GM13976 (cell line): ENCODE measurements around the gene SLC52A3.

ENCODE experiments used
- DNase-seq: peaks from one replicate; pipeline ENCODE4 v3.0.0; 2012; ENCODE audit warnings: low spot score
- in situ Hi-C: fragments of 300-500 bp; cut with MboI; formaldehyde crosslinking; loops from one replicate; pipeline ENCODE4 v1.12.0; 2022; ENCODE audit warnings: low sequenced_read_pairs, mixed read lengths, inconsistent platforms; ENCODE audit not compliant: unreplicated experiment
- TF ChIP-seq, protein P1 (sequence below): IDR thresholded peaks from 2 replicates; pipeline ENCODE4 v1.5.1; 2012; ENCODE audit warnings: borderline replicate concordance, mild to moderate bottlenecking; ENCODE audit not compliant: insufficient read depth; ENCODE audit errors: extremely low read depth, missing control alignments, control extremely low read depth

SLC52A3 gene

DNA sequence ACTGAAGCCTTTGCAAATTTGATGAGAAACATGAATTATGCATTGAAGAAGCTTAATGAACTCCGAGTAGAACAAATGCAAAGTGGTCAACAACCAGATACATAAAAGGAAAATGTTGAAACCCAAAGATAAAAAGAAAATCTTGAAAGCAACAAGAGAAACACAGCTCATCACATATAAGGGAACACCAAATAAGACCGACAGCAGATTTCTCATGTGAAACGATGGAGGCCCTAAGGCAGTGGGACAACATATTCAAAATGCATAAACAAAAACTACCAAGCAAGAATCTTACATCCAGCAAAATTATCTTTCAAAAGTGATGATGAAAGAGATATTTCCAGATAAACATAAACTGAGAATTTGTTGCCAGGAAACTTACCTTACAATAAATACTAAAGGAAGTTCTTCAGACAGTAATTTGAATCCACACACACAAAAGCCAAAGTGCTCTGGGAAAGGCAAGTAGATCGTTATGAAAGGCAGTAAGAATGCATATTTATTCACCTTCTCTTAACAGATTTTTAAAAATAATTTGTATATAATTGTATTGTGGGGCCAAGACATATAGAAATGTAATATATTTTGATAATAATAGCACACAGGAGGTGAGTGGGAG, 22.5 kb downstream of the SLC52A3 start:
- in situ Hi-C loops, result loop anchor here (25.0 kb wide), 1 partner anchor 183 kb away; no protein-coding TSS in a partner anchor
- no peak for DNase-seq
- TF ChIP-seq, protein P1, sequence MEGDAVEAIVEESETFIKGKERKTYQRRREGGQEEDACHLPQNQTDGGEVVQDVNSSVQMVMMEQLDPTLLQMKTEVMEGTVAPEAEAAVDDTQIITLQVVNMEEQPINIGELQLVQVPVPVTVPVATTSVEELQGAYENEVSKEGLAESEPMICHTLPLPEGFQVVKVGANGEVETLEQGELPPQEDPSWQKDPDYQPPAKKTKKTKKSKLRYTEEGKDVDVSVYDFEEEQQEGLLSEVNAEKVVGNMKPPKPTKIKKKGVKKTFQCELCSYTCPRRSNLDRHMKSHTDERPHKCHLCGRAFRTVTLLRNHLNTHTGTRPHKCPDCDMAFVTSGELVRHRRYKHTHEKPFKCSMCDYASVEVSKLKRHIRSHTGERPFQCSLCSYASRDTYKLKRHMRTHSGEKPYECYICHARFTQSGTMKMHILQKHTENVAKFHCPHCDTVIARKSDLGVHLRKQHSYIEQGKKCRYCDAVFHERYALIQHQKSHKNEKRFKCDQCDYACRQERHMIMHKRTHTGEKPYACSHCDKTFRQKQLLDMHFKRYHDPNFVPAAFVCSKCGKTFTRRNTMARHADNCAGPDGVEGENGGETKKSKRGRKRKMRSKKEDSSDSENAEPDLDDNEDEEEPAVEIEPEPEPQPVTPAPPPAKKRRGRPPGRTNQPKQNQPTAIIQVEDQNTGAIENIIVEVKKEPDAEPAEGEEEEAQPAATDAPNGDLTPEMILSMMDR, result no peak

DNA sequence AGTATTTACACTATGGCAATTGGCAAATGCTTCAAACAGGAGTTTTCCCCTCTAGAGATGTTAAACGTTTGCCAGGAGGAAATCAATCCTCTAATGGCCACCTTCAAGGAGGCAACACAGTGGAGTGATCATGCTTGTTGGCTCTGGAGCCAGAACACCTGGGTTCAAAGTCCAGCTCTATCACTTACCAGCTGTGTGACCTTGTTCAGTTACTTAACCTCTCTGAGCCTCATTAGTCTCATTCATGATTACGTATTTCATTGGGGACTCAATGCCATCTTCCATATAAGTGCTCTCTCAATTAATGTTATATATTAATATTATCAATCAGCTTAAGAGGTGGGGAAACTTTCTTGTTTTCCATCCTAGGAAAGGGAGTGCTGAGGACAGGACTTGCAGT, 26.1 kb downstream of the SLC52A3 start:
- in situ Hi-C loops, result loop anchor here (25.0 kb wide), 1 partner anchor 180 kb away; no protein-coding TSS in a partner anchor
- no peak for DNase-seq

DNA sequence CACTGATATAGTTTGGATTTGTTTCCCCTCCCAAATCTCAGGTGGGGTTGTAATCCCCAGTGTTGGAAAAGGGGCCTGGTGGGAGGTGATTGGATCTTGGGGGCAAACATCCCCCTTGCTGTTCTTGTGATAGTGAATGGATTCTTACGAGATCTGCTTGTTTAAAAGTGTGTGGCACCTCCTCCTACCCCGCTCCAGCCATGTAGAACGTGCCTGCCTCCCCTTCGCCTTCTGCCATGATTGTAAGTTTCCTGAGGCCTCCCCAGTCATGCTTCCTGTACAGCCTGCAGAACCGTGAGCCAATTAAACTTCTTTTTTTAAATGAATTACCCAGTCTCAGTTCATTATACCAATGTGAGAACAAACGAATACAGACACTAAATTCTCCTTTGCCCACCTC, 26.7 kb downstream of the SLC52A3 start:
- DNase-seq, result no peak
- in situ Hi-C loops, result loop anchor here (25.0 kb wide), 1 partner anchor 179 kb away; no protein-coding TSS in a partner anchor

More for the DNA sequence above, 26.1 kb downstream of the SLC52A3 start:
- TF ChIP-seq, protein P1, result no peak

DNA sequence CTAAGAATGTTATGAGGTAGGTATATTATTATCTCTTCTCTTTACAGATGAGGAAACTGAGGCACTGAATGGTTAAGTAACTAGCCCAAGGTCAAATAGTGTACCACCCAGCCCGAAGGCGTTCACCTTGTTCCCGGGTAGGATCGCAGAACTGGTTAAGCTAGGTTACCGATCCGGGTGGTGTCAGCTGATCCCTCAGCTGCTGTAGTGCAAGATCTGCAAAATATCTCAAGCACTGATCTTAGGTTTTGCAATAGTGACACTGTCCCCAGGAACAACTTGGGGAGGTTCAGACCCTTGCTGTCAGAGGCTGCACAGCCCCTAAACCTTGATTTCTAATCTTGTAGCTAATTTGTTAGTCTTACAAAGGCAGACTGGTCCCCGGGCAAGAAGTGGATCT, 28.1 kb downstream of the SLC52A3 start:
- in situ Hi-C loops, result loop anchor here (25.0 kb wide), 1 partner anchor 178 kb away; no protein-coding TSS in a partner anchor
- TF ChIP-seq, protein P1, result no peak
- DNase-seq, result no peak

More for the DNA sequence above, 26.7 kb downstream of the SLC52A3 start:
- TF ChIP-seq, protein P1, result no peak

DNA sequence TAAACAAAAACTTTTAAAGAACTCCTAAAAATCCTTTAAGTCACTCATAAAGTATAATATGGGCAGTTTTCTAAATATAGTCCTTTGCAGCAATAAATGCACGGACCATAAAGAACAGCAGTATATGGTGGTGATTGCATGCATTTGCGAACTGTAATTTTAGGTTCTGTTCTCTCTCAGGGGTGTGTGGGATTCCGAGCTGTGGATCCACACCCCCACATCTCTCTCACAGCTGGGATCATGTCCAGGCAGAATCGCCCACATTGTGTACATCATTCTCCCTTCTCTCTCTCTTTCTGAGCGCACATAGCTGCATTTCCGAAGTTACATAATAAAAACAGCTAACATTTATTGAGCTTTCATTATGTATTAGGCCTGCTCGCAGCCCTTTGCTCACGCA, 28.6 kb downstream of the SLC52A3 start:
- in situ Hi-C loops, result loop anchor here (25.0 kb wide), 1 partner anchor 177 kb away; no protein-coding TSS in a partner anchor
- DNase-seq, result no peak
- TF ChIP-seq, protein P1, result no peak

DNA sequence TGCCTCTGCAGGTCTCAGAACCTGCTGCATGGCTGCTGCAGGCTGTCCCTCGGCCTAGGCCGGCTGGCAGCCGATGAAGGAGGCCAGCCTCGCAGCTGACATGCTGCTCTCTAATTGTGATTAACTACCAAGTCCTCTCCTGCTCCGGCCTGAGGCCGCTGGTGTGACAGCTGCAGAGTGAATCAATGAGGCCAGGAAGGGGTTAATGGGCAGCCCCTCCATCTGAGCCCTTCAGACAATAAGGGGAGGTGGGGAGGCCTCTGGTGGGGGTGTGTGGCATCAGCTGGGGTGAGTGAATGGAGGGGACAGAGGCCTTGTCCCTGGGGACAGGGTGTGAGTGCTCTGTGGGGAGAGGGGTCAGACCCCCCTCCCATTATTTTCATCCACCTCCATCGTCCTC, 34.4 kb downstream of the SLC52A3 start:
- TF ChIP-seq, protein P1, result no peak
- DNase-seq, result no peak
- in situ Hi-C loops, result loop anchor here (25.0 kb wide), 1 partner anchor 172 kb away; no protein-coding TSS in a partner anchor
